Measurements from ENCODE around the gene HBM. TPM values are rescaled to one million over a fixed set of nuclear protein-coding genes. Genes with fewer than 3 reads are reported as not detected.

The HBM gene
- total RNA-seq, 1 experiment from 2014 or later = not detected

DNA sequence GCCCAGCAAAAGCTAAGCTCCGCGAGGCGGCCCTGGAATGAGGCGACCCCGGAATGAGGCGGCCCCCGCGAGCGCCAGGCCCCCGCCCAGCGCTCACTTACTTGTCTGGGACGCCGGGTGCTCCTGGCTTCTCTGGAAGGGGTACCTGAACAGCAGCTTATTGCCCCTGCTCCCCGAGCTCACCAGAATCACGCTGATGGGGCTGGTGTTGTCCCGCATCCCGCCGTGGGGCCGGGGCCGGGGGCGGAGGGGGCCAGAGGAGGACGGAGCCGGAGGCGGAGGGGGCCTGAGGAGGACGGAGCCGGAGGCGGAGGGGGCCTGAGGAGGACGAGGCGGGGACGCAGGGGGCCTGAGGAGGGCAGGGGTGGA lies 27.7 kb upstream of the HBM start:
- Histone ChIP-seq H2AFZ (ENCODE audit: low read length) (no peak overlapping the region), H3K79me1 (ENCODE audit: insufficient read depth, low read depth, low read length, poor library complexity, severe bottlenecking) (no peaks in the 10 kb centered on the region)
- peaks cover 0 to 2% of the 10 kb centered on the region in 2 experiments; a peak in 2 of 4 replicates for H3K4me1 Mint-ChIP-seq

More for the DNA sequence above, 27.7 kb upstream of the HBM start:
- peaks cover 10% of the 10 kb centered on the region for H3K27me3 Mint-ChIP-seq (ENCODE audit: low read depth)
- H3K18ac ChIP-seq (ENCODE audit: insufficient read length, low read depth, low read length) = peak overlapping the region; percentile 75
- H3K4me2 ChIP-seq (ENCODE audit: insufficient read depth, insufficient read length, low read length) = peak overlapping the region; percentile 43
- no peak overlapping the region for H4K91ac ChIP-seq (ENCODE audit: insufficient read length, low read depth, low read length)
- H3K27ac ChIP-seq (ENCODE audit: insufficient read length, low read depth, low read length) = no peak overlapping the region
- no peak overlapping the region for H2BK5ac ChIP-seq (ENCODE audit: insufficient read length, low read length)
- H2BK120ac ChIP-seq (ENCODE audit: low read depth, low read length, poor library complexity, severe bottlenecking) = no peak overlapping the region
- no peak overlapping the region for H2BK15ac ChIP-seq (ENCODE audit: low read depth, low read length)
- H3K23me2 ChIP-seq (ENCODE audit: insufficient read length, low read depth, low read length, poor library complexity, severe bottlenecking) = no peaks in the 10 kb centered on the region
- no peak overlapping the region for H2BK12ac ChIP-seq (ENCODE audit: insufficient read length, low read depth, low read length)
- peak overlapping the region in 2 of 3 experiments; percentile 70 to 83; a peak in 1 of 7 replicates for H3K27ac Mint-ChIP-seq
- H3K56ac ChIP-seq (ENCODE audit: insufficient read length, low read depth, low read length) = no peak overlapping the region
- H3K79me2 ChIP-seq (ENCODE audit: insufficient read depth, low read length) = no peaks in the 10 kb centered on the region
- no peak for TF ChIP-seq CTCF (conservative IDR thresholded peaks at IDR 0.05)
- H3K27me3 ChIP-seq (ENCODE audit: insufficient read depth, low read length) = no peaks in the 10 kb centered on the region
- H3K14ac ChIP-seq (ENCODE audit: insufficient read depth, low read length) = peak overlapping the region; percentile 80; the same call in 1 of the 2 replicates
- H2AK5ac ChIP-seq (ENCODE audit: insufficient read length, low read length) = no peak overlapping the region
- H4K20me1 ChIP-seq (ENCODE audit: control insufficient read depth, insufficient read depth, insufficient read length) = no peaks in the 10 kb centered on the region
- no peaks in the 10 kb centered on the region for H3K4me1 ChIP-seq (ENCODE audit: insufficient read depth, low read length)
- no CpG with 5 or more reads among the region's 30 CpGs for WGBS (ENCODE audit: extremely low coverage, insufficient read length, low lambda C conversion rate)
- H4K8ac ChIP-seq (replicated peaks; ENCODE audit: insufficient read length, low read depth, low read length) = no peak overlapping the region
- H3K9ac ChIP-seq (ENCODE audit: extremely low read depth, insufficient read length, low read length) = peak overlapping the region; percentile 31
- DNase-seq = peak; percentile 36
- no peak overlapping the region for H3K23ac ChIP-seq (ENCODE audit: insufficient read length, low read depth, low read length)
- H4K5ac ChIP-seq (ENCODE audit: insufficient read length, low read depth, low read length) = no peak overlapping the region
- peak overlapping the region; percentile 79 to 87 for H3K4me3 Mint-ChIP-seq
- H3K9me3 ChIP-seq (ENCODE audit: control insufficient read depth, low read depth, low read length) = no peaks in the 10 kb centered on the region
- H3K4ac ChIP-seq (ENCODE audit: low read depth, low read length) = no peak overlapping the region
- peak overlapping the region; percentile 3 for H2BK20ac ChIP-seq (ENCODE audit: low read depth, low read length, poor library complexity, severe bottlenecking)
- H3K36me3 Mint-ChIP-seq (ENCODE audit: insufficient read depth in 1 of 3, low read depth in 3 of 3) = peaks cover 0 to 2% (median 0%) of the 10 kb centered on the region in 3 experiments; a peak in 1 of 7 replicates
- no peaks in the 10 kb centered on the region for H3K9me3 Mint-ChIP-seq
- H3T11ph ChIP-seq (ENCODE audit: low read length) = no peak overlapping the region
